AG20443 (cell line): ENCODE results near the gene TBL3.

Experiments
- DNase-seq: peaks from one replicate; pipeline ENCODE4 v3.0.0; 2012; ENCODE audit warnings: low spot score, mixed read lengths

The TBL3 gene

GRCh38 chr16:2016407-2016922 is 44.6 kb downstream of the TBL3 start:
- no peak for DNase-seq

- no peak for DNase-seq
Observed at GRCh38 chr16:2019518-2019920, 47.7 kb downstream of the TBL3 start, which contains the start of gene NPW. TSS of gene NPW (plus strand) at chr16:2019785.

- DNase-seq: no peak
Observed at GRCh38 chr16:2019921-2020831, 48.3 kb downstream of the TBL3 start.

GRCh38 chr16:2022723-2023091 is 50.9 kb downstream of the TBL3 start:
- peak; percentile 40 for DNase-seq

- DNase-seq: peak; percentile 95
Observed at GRCh38 chr16:2023092-2024031, 51.5 kb downstream of the TBL3 start.

- DNase-seq: no peak
Observed at GRCh38 chr16:2024032-2024420, 52.2 kb downstream of the TBL3 start.

- DNase-seq: no peak
Observed at GRCh38 chr16:2025251-2025650, 53.4 kb downstream of the TBL3 start.

- no peak for DNase-seq
Observed at GRCh38 chr16:2025878-2026460, 54.1 kb downstream of the TBL3 start.

GRCh38 chr16:2026461-2027023 is 54.7 kb downstream of the TBL3 start, which contains the start of gene NHERF2:
TSS of gene NHERF2 (plus strand) at chr16:2026902. CDS start at chr16:2027006, 104 bp downstream.
- DNase-seq: peak; percentile 81

GRCh38 chr16:2027024-2028010 is 55.5 kb downstream of the TBL3 start:
- DNase-seq: peak; percentile 57

- no peak for DNase-seq
Observed at GRCh38 chr16:2028146-2028545, 56.3 kb downstream of the TBL3 start.

GRCh38 chr16:2028620-2029220 is 56.9 kb downstream of the TBL3 start:
- DNase-seq: no peak

GRCh38 chr16:2029350-2029749 is 57.5 kb downstream of the TBL3 start:
- no peak for DNase-seq

GRCh38 chr16:2030036-2030435 is 58.2 kb downstream of the TBL3 start:
- no peak for DNase-seq

- no peak for DNase-seq
Observed at GRCh38 chr16:2031081-2031577, 59.3 kb downstream of the TBL3 start.
